Skeletal muscle cell (primary cell): ENCODE data around the gene FBXO10.

Source experiments
- DNase-seq: peaks from one replicate; pipeline ENCODE4 v3.0.0-alpha.2; 2010; ENCODE audit warnings: low read depth
- H3K4me3 ChIP-seq: 2 replicates; pipeline ENCODE4 v1.5.1; 2011; ENCODE audit warnings: low read depth, mild to moderate bottlenecking, control low read depth, low read length, moderate library complexity

Gene FBXO10, protein sequence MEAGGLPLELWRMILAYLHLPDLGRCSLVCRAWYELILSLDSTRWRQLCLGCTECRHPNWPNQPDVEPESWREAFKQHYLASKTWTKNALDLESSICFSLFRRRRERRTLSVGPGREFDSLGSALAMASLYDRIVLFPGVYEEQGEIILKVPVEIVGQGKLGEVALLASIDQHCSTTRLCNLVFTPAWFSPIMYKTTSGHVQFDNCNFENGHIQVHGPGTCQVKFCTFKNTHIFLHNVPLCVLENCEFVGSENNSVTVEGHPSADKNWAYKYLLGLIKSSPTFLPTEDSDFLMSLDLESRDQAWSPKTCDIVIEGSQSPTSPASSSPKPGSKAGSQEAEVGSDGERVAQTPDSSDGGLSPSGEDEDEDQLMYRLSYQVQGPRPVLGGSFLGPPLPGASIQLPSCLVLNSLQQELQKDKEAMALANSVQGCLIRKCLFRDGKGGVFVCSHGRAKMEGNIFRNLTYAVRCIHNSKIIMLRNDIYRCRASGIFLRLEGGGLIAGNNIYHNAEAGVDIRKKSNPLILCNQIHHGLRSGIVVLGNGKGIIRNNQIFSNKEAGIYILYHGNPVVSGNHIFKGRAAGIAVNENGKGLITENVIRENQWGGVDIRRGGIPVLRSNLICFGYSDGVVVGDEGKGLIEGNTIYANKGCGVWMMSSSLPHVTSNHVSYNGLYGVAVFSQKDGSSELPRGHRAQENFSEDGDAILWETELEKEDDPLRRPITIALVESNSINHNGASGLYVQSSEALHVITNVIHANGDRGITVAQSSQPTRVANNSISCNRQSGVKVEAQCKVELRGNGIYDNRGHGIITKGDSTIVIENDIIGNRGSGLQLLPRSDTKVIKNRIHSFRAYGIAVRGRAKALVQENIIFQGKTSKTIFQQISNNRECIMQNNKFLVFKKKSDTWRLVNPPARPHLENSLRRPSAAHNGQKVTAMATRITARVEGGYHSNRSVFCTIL

DNA sequence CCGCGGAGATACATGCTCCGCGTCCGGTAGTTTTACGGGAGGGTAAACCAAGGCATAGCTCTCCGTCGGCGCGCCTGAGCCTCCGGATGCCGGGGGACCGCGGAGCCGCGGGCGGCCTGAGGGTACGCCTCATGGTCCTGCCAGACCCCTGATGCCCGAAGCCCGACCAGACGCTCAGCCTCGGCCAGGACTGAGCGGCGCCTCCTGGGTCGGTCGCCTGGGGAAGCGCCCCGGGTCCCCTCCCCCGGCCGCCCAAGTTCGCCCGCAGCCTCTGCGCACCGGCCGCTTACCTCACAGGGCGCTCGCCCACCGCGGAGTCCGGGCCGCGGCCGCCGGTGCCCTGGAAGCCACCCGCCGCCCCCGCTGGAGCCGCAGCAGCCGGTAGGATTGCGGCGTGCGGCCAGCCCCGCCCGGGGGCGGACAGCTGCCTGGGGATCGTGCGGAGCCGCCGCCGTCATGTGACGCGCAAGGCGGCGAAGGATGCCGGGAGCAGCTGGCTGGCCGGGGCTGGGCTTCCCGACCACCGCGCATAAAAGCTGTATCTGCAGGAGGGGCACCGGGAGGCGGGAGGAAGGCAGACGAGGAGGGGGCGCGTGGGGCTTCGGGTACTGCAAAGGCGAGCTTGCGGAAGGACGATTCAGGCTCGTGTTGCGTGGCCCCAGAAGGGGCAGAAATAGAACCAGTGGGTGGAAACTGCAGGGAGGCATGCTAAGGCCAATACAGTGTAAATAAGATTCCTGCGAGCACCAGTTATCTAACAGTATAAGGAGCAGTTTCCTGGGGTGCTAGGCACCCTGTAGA, at the start of gene FBXO10:
FBXO10 (minus strand) TSS at position 460 of the 801 bp plus-strand sequence. CDS start 34,612 bp downstream, outside the sequence.
- peak; percentile 48 for DNase-seq
- peak within 1 kb of the TSS; percentile 73 for H3K4me3 ChIP-seq

DNA sequence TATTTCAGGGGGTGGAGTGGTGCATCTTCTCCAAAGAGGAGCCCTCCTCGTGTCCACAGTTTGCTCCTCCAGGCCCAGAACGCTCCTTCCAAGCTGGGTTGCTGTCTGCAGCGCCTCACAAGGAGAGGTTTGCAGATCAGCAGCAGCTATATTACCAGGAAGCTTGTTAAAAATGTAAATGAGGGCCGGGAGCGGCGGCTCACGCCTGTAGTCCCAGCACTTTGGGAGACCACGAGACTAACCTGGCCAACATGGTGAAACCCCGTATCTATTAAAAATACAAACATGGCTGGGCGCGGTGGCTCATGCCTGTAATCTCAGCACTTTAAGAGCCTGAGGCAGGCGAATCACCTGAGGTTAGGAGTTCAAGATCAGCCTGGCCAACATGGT, 49.6 kb upstream of the FBXO10 start:
- no peak for DNase-seq
- H3K4me3 ChIP-seq: no peak overlapping the region

DNA sequence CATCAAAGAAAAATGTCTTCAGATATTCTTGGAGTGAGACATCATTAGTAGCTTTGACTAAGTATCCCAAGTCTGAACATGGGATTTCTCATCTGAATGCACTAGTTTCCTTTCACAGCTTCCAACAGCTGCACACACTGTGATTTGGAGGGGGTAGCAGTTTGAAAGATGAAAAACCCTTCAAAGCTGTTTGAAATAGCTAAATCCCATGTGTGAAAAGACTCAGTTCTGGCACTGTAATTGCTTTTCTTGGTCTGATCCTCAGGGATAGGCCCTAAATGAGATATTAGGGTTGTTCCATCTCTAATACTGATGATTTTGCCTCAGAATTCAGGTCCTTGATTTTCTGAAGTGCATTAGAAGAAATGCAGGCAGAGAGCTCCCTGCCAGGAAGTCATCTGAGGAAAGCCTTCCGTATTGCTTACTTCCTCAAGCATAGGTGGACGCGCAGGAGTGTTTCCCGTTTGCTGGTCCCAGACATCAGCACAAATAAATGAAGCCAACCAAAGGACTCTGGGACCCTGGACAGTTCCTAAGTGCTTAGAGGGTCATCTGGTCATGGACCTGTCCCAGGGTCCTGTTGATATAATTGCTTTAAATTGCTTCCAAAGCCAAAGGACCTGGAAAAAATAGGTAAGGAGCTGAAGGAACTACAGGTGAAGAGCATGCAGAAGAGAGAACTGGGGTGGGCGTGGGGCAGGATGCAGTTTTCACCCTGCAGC, 49.0 kb upstream of the FBXO10 start:
- DNase-seq: no peak
- no peak overlapping the region for H3K4me3 ChIP-seq

DNA sequence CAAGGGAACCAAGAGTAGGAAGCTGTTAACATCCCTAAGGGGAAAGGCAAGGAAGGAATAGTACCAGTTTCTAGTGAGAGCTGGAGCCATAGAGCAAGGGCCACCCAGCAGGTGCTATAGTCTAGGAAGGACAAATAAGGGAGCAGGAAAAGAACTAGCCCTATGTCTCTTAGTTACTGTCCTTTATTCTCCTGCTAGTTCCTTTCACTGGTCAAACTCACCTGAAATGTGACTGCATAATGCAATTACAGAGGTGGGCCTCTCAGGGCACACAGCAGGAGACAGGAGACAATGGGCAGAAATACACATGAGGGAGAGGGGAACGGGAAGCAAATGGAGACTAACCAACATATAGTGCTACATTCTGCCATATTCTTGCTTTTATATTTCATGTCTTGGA, 47.9 kb upstream of the FBXO10 start:
- no peak for DNase-seq
- no peak overlapping the region for H3K4me3 ChIP-seq

DNA sequence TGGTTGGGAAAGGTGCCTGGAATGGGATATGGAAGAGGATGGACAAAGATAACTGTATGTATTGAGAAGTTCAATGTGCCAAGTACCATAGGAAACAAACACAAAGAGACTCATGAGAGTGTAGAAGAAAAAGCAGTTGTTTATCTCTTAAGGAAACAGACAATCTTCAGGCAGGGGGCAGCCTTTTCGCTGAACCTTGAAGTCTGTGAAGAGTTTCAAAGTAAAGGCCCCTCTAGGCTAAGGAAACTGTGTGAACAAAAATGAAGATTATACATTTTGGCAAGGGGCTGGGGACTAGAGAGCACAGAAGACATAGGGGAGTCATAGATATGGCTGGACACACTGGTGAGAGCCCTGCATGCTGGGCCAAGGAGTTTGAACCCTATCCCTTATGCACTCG, 47.1 kb upstream of the FBXO10 start:
- H3K4me3 ChIP-seq: no peak overlapping the region
- DNase-seq: no peak

DNA sequence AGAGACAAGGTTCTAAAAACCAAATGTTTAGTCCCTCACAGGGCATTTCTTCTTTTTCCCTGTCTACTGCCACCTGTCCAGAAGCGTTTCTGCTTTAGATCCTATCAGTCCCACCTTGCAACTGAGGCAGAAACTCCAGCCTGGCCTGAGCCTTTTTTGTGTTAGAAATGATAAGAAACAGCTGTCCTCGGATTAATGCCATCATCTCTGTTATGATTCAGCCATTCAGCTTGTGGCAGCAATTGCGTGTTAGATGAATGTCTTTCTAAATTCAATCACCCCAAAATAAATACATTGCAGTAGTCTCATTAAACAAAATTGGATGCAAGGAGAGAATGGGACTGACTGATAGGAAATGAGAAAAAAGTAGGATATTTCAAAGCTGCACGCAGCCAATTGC, 46.3 kb upstream of the FBXO10 start:
- H3K4me3 ChIP-seq: no peak overlapping the region
- no peak for DNase-seq

DNA sequence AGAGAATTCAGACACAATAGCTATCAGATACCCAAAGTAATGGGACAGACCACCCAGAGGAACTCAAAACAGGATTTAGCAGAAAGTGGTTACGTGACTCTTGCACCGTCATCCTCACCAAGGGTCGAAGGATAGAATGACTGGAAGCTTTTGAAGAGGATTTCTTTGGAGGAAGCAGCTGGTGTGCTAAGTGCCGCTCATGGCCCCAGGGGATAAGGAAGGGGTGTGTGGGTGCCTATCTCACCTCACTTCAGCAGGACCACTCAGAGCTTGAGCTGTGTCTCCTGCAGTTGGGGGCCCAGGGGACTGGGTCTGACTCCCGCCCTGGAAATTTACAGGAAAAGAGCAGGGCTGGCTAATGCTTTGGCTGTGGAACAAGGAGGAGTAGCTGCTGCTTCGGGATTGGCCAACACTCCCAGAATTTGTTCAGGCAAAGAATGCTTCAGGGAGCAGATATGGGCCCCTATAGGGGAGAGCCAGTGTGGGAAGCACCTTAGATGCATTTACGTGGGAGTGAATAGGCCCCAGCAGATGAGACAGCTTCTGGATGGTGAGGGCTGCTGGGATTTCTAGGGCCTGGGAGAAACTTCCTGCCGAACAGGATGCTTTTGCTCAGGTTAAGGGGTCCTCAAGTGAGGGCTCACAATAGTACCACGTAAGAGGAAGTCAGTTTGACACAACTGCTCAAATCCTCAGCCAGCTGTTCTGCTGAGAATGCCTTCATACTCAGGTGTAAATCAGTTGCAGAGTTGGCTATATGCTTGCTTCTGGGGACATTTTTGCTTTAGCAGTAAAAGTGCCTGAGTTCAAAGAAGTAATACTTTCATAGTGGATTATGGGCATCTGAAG, 45.3 kb upstream of the FBXO10 start:
- no peak for DNase-seq

DNA sequence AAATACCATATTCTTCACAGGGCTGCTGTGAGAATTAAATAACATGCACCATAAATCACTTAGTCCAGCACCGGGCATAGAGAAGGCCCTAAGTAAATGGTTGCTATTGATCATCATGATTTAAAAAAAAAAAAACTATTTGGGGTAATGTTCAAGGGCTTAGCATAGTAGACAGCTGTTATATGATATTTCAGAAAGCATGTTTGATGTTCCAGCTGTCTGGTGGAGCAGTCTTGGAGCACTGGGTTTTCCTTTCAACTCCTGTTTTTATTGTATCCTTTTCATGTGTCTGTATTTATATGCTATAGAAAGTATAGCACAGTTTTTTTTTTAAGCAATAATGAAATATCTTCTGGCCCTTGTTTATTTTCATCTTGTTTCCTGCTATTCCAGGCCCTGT, 44.2 kb upstream of the FBXO10 start:
- no peak for DNase-seq
- H3K4me3 ChIP-seq: no peak overlapping the region

More for the DNA sequence above, 45.3 kb upstream of the FBXO10 start:
- H3K4me3 ChIP-seq: no peak overlapping the region

DNA sequence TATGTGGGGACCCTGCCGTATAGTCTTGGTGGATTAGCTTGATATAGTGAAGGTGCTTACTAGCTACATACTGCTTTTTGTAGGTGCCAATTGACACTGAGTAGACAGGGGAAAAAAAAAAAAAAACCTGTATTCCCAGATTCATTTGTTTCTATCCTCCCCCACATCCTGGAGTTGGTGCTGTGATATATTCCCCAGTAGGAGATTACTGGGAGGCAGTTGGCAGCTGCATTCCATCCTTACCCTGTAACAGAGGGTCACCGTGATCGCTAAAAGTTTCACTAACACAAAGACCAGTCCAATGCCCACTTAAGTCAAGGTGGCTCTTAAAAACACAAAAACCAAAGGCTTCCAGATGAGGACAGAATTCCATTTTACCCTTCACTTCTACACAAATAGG, 43.6 kb upstream of the FBXO10 start:
- no peak overlapping the region for H3K4me3 ChIP-seq
- no peak for DNase-seq

DNA sequence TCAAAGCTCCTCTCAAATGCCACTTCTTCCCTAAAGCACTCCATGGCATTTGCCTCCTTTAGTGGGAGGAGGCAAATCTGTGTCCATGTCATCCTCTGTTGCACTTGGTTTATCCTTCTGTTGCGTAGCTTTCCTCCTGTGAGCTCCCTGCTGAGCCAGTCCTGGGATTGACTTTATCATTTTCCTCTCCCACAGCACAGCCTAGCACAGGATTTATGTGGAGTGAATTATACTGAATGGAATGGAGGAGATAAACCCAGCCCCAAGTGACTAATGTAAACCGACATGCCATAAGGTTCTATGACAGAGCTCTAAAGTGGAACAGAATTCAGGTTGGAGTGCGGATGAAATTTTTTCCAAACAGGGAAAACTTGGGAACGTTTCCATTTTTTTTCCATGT, 42.6 kb upstream of the FBXO10 start:
- no peak overlapping the region for H3K4me3 ChIP-seq
- no peak for DNase-seq

DNA sequence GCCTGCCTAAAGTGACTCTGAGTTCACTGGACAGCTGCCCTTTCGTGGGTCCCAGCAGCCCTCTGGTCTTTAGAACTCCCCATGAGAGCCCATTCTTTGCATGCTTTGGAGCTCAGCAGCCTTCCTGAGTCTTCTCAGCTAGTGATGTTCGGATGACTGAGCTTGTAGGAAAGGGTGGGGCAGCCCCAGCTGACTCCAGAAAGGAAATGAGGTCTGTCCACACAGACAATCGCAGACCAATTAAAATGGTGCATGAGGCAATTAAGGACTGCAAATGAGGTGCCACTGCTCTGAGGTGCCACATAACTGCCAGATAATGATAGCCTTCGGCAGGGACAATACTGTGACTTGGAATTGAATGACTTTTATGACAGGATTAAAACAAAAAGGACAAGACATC, 41.7 kb upstream of the FBXO10 start:
- no peak for DNase-seq
- H3K4me3 ChIP-seq: no peak overlapping the region

DNA sequence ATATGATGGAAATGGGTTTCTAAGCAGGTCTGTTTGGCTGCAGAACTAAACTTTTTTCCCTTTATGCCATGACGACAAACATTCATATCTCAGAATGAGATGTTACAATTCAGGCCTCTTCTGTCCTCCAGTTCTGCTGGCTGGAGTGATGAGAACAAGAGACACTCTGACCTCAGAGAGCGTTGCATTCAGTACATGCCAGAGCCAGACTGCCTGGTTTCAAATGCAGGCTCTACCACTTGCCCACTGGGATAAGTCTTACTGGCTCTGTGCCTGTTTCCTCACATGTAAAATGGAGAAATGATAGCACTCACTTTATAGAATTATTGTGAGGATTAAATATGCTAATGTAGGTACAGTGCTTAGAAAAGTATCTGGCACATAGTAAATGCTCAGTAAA, 41.0 kb upstream of the FBXO10 start:
- DNase-seq: no peak
- no peak overlapping the region for H3K4me3 ChIP-seq

DNA sequence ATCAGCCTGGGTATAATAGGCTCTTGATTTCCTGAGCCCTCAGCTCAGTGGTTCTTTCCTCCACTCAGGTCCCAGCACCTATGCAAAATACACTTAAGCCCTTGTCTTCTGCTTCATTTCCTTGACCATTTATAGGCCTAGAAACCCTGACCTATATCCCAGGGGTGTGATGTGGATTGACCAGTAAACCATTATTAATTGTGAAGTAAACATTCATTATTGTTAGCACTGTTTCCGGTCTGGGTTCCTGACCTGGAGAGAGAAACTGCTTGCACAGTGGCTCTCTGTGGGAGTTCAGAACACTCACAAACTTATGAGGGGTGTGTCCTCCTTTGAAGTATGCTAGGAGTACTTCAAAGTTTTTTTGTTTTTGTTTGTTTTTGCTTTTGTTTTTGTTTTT, 35.8 kb upstream of the FBXO10 start:
- no peak for DNase-seq
- no peak overlapping the region for H3K4me3 ChIP-seq

DNA sequence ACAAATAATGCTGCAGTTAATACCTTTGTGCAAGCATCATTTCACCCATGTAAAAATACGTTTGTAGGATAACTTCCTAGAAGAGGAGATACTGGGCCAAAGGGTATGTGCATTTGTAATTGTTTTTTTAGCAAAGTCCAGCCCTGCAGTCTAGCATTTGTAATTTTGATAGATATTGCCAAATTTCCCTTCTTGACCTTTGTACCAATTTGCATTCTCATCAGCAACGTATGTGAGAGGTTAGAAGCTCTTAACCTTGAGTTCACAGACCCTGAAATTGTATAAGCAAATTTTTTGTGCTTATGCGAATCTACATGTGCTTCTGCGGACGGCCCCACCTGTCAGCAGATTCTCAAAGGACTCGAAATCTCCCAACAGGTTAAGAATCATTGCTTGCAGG, 34.8 kb upstream of the FBXO10 start:
- no peak overlapping the region for H3K4me3 ChIP-seq
- DNase-seq: no peak

DNA sequence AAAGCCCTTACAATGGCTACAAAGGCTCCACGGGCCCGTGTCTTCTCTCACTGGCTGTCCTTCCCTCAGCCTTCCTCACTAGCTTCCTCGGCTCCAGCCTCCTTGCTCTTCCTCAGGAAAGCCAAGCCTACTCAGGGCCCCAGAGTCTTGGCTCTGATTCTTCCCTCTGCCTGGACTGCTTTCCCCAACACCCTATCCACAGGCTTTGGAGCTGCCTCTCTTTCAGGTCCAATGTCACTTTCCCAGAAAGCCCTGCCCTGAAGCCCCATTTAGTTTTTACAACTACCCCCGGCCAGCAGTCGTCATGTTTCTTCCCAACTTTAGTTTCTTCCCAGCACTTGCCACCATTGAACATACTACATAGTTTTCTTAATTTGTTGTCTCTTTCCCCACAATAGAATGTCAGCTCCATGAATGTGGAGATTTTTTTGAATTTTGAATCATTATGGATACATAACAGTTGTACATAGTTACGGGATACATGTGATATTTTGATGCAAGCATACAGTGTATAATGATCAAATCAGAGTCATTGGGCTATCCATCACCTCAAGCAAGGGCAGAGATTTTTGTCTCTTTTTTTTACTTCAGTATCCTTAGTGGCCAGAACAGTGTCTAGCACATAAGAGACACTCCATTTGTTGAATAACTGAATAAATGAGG, 33.7 kb upstream of the FBXO10 start:
- DNase-seq: no peak
- no peak overlapping the region for H3K4me3 ChIP-seq

DNA sequence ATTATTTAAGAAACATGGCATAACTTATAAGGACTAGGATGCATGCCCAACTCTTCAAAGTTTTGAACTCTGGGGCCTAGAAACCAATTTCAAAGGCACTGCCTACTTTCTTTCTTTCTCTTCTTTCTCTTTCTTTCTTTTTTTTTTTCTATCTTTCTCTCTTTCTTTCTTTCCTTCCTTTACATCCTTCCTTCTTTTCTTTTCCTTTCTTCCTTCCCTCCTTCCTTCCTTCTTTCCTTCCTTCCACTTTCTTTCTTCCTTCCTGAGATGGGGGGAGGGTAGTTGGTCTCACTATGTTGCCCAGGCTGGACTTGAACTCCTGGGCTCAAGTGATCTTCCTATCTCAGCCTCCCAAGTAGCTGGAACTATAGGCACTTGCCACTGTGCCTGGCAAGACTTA, 32.1 kb upstream of the FBXO10 start:
- H3K4me3 ChIP-seq: no peak overlapping the region
- DNase-seq: no peak

DNA sequence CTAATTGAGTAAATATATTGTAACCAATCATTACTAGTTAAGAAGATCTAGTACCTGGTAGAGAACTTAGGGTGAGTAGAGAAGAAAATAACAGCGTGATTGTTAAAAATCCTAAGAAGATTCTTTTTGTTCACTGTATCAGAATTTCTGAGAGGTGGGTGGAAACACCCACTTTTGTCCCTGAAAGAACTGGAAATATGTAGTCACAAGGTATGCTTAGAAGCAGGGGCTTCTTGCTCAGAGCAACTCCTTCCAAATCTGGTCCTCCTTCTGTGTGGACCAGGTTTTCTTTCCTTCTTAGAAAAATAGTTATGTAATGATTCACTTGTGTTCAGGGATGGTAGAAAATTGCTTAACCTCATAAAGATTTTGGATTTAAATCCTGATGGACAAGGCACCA, 28.1 kb upstream of the FBXO10 start:
- no peak for DNase-seq
- no peak overlapping the region for H3K4me3 ChIP-seq

DNA sequence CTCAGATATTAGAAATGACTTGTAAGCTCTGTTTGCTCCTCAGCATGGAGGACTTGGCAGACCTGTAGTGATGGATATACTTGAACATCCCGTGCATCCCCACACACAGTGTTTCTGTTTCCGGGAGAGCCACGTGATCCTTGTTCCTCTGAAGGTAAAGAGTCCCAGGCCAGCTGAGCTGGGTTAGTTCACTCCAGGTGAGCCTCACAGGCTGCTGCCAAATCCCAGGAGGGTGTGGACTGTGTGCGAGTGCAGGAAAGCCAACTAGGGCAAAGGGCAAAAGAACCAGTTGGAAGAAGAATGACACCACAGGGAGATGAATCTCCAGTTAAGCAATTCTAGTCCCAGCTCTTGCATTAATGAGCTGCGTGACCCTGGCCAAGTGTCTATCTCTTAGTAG, 26.6 kb upstream of the FBXO10 start:
- no peak overlapping the region for H3K4me3 ChIP-seq
- no peak for DNase-seq
